Neutrophil (primary cell): ENCODE results near the gene TNFAIP1.
A peak's percentile ranks its signal among the peaks of the same experiment; 100 is the strongest.

Experiments used
- H3K27ac ChIP-seq: fragments of 200-600 bp; sonication (generic); 2 replicates; pipeline ENCODE4 v1.5.1; 2016; ENCODE audit warnings: mild to moderate bottlenecking, moderate library complexity
- H3K27me3 ChIP-seq: fragments of 200-600 bp; sonication (generic); 2 replicates; pipeline ENCODE4 v1.6.0; 2016; ENCODE audit warnings: mild to moderate bottlenecking
- H3K36me3 ChIP-seq: fragments of 200-600 bp; sonication (generic); 2 replicates; pipeline ENCODE4 v1.5.1; 2017
- H3K4me1 ChIP-seq, 2 experiments: fragments of 200-600 bp in 1 of 2; sonication (generic) in 1 of 2; 1 replicate in 1 of 2; 2 replicates in 1 of 2; pipeline versions ENCODE4 v1.5.1 to v1.6.1; 2013 to 2016; ENCODE audit warnings: low read depth in 1 of 2, low read length in 1 of 2, mild to moderate bottlenecking in 1 of 2, moderate library complexity in 1 of 2; ENCODE audit not compliant: control insufficient read depth in 1 of 2, insufficient read depth in 1 of 2
- H3K4me3 ChIP-seq, 2 experiments: fragments of 200-600 bp in 1 of 2; sonication (generic) in 1 of 2; 1 replicate in 1 of 2; 2 replicates in 1 of 2; pipeline ENCODE4 v1.5.1; 2013 to 2016; ENCODE audit warnings: low read depth in 1 of 2, low read length in 1 of 2, mild to moderate bottlenecking in 1 of 2, moderate library complexity in 1 of 2
- H3K9me3 ChIP-seq: fragments of 200-600 bp; sonication (generic); 2 replicates; pipeline ENCODE4 v1.5.1; 2016
- TF ChIP-seq, protein P1 (sequence below): fragments of 200-600 bp; sonication (generic); IDR thresholded peaks from 2 replicates; pipeline ENCODE4 v1.5.1; 2016; ENCODE audit warnings: antibody characterized with exemption

The TNFAIP1 gene

DNA sequence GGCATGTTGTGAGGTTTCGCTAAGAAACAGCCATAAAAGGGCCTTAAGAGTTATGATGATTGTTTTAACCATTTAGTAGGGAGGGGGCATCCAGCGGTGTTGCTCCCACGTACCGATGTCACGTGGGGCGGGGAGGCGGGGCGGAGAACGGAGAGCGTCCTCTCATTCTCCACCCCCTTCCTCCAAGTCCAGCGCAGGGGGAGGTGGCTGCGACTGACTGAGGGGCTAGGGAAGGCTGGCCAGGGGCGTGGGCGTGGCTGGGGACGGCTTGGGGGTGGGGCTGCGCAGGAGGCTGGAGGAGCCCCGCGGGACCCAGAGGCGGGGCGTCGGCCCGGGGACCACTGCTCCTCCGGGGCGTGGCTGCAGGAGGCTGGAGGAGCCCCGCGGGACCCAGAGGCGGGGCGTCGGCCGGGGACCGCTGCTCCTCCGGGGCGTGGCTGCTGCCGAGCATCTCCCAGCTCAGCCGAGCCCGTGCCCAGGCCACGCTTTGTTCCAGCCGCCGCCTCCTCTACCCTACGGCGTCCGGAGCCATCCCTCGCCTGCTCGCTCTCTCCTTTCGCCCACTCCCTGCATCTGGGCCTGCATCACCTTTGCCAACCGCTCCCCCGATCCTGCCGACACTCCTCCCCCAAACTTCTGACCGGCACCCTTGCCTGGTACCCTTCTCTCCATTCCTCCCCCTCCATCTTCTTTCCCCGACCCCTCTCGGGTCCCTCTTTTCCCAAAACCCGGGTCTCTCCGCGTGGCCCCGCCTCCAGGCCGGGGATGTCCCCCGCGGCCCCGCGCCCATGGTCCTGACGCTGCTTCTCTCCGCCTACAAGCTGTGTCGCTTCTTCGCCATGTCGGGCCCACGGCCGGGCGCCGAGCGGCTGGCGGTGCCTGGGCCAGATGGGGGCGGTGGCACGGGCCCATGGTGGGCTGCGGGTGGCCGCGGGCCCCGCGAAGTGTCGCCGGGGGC is 36.0 kb downstream of the TNFAIP1 start, which contains the start of gene SARM1:
Gene SARM1 (plus strand): TSS at position 450 of the 958 bp plus-strand sequence. CDS start 339 bp downstream, at position 789.
- TF ChIP-seq, protein P1, sequence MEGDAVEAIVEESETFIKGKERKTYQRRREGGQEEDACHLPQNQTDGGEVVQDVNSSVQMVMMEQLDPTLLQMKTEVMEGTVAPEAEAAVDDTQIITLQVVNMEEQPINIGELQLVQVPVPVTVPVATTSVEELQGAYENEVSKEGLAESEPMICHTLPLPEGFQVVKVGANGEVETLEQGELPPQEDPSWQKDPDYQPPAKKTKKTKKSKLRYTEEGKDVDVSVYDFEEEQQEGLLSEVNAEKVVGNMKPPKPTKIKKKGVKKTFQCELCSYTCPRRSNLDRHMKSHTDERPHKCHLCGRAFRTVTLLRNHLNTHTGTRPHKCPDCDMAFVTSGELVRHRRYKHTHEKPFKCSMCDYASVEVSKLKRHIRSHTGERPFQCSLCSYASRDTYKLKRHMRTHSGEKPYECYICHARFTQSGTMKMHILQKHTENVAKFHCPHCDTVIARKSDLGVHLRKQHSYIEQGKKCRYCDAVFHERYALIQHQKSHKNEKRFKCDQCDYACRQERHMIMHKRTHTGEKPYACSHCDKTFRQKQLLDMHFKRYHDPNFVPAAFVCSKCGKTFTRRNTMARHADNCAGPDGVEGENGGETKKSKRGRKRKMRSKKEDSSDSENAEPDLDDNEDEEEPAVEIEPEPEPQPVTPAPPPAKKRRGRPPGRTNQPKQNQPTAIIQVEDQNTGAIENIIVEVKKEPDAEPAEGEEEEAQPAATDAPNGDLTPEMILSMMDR, result no peak
- Histone ChIP-seq H3K4me1 (peaks cover 4 to 18% of the 10 kb centered on the region in 2 experiments), H3K9me3 (no peaks in the 10 kb centered on the region), H3K27ac (no peak within 1 kb of the TSS), H3K4me3 (peak within 1 kb of the TSS; percentile 45 to 67), H3K27me3 (peaks cover 62% of the 10 kb centered on the region), H3K36me3 (peaks cover 8% of the 10 kb centered on the region)

DNA sequence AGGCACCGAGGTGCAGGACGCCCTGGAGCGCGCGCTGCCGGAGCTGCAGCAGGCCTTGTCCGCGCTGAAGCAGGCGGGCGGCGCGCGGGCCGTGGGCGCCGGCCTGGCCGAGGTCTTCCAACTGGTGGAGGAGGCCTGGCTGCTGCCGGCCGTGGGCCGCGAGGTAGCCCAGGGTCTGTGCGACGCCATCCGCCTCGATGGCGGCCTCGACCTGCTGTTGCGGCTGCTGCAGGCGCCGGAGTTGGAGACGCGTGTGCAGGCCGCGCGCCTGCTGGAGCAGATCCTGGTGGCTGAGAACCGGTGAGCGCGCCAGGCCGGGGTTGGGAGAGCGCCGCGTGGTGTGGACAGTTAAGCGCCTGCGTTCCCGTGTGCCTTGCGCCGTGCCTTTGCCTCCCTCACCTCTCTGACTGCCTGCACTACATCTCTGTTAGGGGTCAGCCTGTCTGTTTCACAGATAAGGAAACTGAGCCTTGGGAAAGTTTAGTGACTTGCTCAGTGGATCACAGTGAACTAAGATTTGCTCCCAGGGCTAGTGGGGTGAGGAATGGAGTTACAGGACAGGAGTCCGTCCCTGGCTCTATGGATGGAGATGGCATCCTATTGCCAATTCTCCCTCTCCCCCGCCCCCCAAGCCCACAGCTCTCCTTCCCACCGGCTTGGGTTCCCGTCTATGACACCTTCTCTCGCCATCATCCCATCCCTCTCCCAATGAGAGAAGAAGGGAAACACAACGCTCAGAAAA is 36.8 kb downstream of the TNFAIP1 start:
- Histone ChIP-seq H3K27me3 (peaks cover 62% of the 10 kb centered on the region), H3K4me1 (peaks cover 4 to 18% of the 10 kb centered on the region in 2 experiments), H3K9me3 (no peaks in the 10 kb centered on the region), H3K36me3 (peaks cover 4% of the 10 kb centered on the region), H3K4me3 (peak overlapping the region in 1 of 2 experiments; percentile 67), H3K27ac (no peak overlapping the region)
- TF ChIP-seq, protein P1, result no peak

DNA sequence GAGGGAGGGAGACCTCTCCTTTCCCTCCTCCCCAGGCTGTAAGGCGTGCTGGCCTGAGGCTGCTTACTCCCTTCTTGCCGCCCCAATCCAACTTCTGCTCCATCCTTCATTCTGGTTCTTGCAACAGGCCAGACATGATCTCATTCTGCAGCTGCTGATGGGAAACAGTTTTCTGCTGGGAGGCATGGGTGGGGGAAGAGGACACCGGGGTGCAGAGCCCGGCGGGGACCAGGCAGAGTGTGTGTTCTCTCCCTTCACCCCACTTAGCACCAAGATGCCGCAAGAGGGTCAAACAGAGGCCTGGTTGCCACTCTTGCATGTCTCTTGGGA is 37.3 kb downstream of the TNFAIP1 start:
- H3K27ac ChIP-seq, result no peak overlapping the region
- no peaks in the 10 kb centered on the region for H3K36me3 ChIP-seq
- H3K4me1 ChIP-seq, result peaks cover 4 to 18% of the 10 kb centered on the region in 2 experiments
- H3K27me3 ChIP-seq, result peaks cover 62% of the 10 kb centered on the region
- H3K9me3 ChIP-seq, result no peaks in the 10 kb centered on the region
- no peak overlapping the region for H3K4me3 ChIP-seq
- TF ChIP-seq, protein P1, result no peak

DNA sequence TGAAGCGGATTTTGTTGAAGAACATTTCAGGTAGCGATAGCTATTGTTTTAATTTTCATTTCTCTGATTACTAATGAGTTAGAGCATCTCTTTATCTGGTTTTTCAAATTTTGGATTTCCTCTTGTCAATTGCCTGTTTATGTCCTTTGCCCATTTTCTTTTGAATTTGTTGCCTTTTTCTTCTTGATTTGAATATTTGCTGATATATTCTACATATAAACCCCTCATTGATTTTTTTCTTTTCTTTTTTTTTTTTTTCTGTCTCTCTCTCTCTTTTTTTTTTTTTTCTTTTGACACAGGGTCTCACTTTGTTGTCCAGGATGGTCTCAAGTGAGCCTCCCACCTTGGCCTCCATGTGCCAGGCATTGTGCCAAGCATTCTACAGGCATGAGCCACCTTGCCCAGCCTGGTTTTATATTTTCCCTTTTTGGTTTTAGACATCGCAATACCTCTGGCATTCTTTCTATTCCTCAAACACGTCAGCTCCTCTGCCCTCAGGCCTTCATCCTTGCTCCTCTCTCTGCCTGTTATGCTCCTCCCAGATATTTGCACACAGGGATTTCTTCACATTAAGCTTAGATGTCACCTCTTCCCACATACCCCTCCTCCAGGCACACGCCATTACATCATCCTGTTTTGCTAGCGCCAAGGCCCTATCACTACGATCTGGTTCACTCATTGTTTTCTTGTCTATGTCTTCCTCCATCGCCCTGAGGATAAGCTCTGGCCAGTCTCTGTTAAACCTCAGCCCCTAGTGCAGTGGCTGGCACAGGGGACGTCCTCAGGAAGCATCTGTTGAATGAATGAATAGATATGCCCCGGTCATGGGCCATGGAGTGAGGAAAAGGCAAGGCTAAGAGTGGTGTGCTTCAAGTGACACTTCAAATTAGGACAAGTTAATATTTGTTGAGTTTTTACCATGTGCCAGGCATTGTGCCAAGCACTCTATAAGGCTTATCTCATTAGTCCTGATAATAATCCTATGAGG is 44.5 kb downstream of the TNFAIP1 start:
- H3K4me1 ChIP-seq, result peaks cover 13 to 23% of the 10 kb centered on the region in 2 experiments
- no peak overlapping the region for H3K4me3 ChIP-seq
- TF ChIP-seq, protein P1, result no peak
- no peaks in the 10 kb centered on the region for H3K36me3 ChIP-seq
- peaks cover 66% of the 10 kb centered on the region for H3K27me3 ChIP-seq
- no peak overlapping the region for H3K27ac ChIP-seq
- no peaks in the 10 kb centered on the region for H3K9me3 ChIP-seq
